HG02981 (cell line): ENCODE results near the gene STMN3.
"Not testable (repeated sequence)": the region's sequence is repeated elsewhere in the genome, so short reads cannot be mapped to it uniquely, and the experiment has no call there.

Experiments used
- ATAC-seq: cut with Tn5 transposase; IDR thresholded peaks from one replicate; pipeline ENCODE4 v1.9.1; 2021; ENCODE audit warnings: mild to moderate bottlenecking, moderate library complexity; ENCODE audit not compliant: unreplicated experiment

The STMN3 gene

DNA sequence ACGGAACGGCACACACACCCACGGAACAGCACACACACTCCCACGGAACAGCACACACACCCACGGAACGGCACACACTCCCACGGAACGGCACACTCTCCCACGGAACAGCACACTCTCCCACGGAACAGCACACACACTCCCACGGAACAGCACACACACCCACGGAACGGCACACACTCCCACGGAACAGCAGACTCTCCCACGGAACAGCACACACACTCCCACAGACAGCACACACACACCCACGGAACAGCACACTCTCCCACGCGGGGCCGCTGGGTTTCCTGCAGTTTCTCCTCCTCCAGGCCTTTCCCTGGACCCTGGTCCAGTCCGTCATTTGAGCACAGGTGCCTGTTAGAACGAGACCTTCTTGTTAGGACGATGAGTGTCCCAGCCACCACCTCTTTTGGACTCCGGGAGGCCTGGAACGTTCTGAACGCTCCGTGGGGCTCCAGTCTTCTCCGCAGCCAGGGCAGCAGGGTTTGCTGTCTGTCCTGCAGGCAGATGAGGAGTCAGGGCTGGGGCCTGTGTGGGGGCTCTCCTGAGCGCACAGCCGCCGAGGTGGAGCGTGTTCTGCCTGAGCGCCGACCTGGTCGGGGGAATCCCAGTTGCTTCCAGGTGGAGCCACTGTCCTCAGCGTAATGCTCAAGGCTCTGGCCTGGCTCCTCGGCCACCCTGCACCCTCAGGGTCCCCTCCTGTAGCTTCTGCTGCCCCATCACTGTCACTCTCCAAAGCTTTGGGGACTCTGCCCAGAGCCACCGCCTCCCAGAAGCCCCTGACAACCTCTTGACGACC, 25.6 kb upstream of the STMN3 start:
- ATAC-seq, result no peak

DNA sequence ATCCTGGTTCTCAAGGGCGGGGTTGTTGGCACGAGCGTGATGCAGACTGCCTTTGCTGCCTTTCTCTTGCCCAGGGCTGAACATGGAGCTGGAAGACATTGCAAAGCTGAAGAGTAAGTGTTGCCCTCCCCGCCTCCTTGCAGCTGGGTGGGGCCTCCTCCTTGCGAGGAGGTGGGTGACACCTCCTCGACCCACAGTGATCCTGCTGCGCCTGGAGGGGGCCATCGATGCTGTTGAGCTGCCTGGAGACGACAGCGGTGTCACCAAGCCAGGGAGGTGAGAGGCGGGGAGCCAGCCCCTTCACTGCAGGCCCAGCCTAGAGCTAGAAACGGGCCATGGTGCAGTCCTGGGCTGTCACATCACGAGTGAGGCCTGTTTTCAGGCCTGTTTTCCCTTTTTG, 24.8 kb upstream of the STMN3 start:
- no peak for ATAC-seq

DNA sequence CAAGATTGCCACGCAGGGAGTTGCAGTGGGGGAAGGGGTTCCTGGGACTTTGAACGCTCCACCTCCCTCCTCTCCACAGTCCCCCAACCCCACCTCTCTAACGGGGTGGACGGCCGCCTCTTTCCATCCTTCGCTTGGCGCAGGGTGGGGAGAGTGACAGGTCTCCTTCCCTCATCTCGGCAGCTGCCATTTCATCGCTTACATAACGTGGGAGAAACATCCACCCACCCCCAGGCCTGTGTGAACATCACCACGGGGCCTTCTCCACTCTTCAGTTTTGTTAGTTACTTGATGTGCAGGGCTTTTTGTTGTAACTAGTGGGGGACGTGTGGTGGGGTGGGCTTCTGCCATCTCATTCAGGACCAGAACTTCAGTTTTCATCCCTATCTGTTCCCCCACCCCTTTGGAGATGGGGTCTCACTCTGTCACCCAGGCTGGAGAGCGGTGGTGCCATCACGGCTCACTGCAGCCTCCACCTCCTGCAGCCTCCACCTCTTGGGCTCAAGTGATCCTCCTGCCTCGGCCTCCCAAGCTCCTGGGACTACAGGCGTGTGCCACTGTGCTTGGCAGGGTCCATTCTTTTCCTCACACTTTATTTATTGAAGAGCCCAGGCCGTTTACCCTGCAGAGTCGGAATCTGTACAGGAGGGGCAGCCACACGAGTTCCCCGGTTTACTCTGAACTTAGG, 22.6 kb upstream of the STMN3 start:
- ATAC-seq, result no peak

DNA sequence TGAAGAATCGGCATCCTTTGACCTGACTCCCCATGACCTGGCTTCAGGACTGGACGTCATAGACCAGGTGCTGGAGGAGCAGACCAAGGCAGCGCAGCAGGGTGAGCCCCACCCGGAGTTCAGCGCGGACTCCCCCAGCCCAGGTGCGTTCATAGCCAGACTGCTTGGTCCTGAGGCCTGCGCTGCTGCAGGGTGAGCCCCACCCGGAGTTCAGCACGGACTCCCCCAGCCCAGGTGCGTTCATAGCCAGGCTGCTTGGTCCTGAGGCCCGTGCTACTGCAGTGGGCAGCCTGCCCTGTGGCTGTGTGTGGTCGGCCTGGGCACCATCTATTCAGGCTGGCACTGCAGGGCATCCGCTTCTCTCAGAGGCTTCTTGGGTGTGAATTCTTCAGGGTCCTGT, 20.7 kb upstream of the STMN3 start:
- ATAC-seq, result no peak

DNA sequence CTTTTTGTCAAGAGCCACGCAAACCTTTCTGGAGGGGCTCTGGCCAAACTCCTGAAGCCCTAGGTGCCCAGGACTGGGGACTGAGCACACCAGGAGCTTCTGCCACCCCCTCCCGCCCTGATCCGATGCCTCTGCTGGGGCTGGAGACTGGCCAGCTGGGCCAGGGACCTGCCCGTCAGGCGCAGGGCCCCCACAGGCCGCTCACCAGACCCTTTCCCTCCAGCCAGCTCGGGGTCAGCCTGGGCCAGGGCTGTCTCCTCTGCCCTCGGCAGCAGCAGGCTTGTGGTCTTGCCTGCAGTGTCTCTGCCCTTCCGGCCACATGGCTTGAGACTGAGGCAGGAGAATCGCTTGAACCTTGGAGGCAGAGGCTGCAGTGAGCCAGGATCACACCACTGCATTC, 19.4 kb upstream of the STMN3 start:
- no peak for ATAC-seq

DNA sequence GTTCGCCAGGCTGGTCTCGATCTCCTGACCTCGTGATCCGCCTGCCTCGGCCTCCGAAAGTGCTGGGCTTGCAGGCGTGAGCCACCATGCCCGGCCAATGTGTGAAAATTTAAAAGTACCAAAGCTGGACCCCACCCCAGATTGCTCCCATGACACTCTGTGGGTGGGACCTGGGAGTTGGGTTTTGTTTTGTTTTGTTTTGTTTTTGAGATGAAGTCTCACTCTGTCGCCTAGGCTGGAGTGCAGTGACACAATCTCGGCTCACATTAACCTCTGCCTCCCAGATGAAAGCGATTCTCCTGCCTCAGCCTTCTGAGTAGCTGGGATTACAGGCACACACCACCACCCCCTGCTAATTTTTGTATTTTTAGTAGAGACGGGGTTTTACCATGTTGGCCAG, 18.5 kb upstream of the STMN3 start:
- not testable (repeated sequence) for ATAC-seq

DNA sequence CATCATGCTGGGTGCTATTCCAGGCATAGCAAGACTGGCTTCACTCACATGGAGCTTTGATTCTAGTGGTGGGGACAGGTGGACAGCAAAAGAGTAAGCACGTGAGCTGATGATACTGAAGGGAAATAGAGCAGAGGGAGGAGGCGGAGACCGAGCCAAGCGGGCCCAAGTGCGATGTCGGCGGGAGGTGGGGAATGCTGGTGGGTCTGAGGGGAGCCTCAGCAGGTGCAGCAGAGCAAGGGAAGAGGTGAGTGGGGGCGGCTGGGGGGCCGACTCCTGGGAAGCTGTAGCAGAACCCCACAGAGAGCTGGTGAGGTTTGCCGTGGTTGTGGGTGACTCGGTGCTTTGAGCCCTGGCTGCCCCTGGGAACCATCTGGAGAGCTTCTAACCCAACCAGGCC, 15.1 kb upstream of the STMN3 start:
- no peak for ATAC-seq

DNA sequence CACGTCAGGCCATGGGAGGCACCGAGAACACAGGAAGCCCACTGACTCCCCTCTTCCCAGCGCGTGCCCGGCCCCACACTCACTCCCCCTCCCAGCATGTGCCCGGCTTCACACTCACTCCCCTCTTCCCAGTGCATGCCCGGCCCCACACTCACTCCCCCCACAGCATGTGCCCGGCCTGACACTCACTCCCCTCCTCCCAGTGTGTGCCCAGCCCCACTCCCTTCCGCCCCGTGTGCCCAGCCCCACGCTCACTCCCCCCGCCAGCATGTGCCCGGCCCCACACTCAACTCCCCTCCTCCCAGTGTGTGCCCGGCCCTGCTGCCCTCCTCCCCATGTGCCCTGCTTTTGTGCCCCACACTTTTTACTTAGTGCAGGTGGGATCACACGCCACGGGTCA, 14.6 kb upstream of the STMN3 start:
- ATAC-seq, result no peak

DNA sequence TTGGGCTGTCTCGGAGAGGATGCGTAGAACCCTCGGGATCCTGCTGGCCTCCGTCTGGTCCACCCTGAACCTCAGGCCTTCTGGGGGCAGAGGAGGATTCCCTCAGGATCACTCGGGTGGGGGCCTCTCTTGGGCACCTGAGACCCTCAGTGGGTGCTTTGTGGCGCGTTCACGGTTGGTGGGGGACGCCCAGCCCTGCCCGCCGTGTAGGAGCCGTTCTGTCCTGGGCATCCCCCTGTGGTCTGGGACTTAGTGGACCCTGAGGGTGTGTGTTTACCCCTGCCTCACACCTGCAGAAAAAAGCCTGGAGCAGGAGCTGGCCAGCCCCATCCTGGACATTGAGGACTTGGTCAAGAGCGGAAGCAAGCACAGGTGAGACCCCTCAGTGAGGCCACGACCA, 12.5 kb upstream of the STMN3 start:
- no peak for ATAC-seq

DNA sequence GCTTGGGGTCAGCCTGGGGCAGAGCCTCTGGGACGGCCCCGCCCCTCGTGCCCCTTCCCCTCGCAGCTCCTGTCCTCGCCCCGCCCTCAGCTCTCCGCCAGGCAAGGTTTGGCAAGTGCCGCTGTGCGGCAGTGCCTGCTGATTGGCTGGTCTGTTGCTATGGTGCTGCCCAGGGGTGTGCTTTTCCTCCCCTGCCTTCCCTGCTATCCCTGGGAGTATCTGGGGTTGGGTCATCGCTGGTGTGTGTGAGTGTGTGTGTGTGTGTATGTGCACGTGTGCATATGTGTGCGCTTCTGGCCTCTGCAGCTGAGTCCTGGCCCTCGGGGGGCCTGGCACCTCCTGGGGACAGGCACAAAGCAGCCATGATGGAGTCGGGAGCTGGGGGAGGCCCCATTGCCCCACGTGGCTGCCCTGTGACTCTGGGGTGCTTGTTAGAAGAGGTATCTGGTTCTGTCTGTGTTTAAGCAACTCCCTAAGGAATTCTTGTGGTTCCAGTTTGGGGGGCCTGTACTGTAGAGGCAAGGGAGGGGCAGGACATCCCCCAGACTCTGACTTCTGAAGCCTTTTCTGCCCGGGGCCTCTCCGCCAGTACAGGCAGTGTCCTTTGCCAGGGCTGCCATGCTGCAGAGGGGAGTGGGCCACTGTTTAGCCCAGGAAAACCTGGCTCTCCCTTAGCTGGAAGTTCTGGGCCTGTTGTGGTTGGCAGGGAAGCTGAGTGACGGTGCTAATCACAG, 11.8 kb upstream of the STMN3 start:
- ATAC-seq, result no peak

DNA sequence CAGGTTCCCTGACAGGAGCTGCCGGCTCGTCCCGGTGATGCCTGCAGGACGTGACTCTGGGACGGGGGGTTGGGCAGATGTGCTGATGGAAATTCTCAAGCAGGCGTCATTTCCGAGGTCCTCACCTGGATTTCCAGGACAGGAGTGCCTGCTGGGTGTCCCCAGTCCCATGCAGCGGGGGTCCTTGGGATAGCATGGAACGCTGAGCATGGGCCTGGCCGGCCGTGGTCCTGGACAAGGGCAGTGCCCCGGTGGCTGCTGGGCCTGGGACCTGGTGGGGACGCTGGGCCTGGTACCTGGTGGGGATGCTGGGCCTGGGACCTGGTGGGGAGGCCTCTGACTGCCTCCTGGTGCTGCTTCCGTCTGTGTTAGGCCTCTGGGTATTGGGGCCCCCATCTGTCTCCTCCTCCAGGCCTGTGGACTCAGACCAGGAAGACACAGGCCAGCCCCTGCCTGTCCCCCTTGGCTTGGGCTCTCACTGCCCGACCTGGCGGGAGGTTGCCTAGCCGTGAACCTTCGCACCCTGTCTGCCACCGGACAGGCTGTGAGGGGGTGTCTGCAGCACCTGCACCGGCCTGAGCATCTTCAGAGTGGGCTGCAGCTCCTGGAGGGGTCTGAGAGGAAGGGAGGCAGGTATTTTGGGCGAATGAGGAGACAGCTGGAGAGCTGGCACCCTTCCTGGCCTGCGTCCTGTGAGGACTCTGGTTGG, 11.1 kb upstream of the STMN3 start:
- ATAC-seq, result no peak

DNA sequence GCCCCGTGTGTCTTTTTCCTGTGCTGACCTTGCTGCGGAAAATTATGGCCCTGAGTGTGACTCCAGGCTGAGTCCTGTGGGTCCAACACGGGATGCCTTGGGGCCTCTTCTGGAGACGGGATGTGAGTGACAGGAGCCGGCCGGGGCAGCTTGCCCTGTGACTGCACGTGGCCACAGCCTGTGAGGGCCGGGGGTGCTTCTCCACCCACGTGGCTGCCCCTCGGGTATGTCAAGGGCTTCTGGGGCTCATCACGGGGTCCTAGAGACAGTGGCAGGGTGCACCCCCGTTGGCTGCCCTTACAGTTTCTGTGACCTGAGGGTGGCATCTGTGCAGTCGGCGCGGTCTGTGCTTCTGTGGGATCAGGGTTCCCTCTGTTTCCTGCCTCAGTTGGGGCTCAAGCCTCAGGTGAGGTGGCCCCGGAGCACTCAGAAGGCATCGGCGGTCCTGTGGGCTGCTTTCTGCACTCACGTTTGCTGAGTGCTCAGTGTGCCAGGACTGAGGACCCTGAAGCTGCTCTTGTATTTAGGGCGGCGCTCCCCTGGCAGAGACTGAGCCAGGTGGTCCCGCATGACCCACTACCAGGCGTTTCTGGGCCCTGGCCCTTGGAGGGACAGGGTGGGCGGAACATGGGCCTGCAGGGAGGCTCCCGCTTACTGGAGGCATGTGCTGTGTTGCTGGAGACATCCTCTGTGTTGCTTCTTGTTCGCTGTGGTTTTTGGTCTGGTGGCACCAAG, 10.3 kb upstream of the STMN3 start:
- ATAC-seq, result no peak

DNA sequence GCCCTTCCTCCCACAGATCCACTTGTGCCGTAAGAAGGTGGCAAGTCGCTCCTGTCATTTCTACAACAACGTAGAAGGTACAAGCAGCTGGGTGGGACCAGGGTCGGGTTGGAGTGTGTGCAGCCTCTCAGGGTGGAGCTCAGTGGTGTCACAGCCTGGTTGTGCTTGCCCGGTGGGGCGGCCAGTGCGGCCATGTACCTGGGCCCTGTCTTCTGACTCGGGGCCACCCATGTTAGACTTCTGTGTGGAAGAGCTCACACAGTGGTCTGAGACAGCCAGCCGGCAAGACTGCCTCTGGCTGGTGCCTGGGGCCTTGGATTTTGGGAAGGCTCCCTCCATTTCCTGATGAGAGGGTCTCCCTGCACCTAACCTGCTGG, 9.6 kb upstream of the STMN3 start:
- ATAC-seq, result no peak

DNA sequence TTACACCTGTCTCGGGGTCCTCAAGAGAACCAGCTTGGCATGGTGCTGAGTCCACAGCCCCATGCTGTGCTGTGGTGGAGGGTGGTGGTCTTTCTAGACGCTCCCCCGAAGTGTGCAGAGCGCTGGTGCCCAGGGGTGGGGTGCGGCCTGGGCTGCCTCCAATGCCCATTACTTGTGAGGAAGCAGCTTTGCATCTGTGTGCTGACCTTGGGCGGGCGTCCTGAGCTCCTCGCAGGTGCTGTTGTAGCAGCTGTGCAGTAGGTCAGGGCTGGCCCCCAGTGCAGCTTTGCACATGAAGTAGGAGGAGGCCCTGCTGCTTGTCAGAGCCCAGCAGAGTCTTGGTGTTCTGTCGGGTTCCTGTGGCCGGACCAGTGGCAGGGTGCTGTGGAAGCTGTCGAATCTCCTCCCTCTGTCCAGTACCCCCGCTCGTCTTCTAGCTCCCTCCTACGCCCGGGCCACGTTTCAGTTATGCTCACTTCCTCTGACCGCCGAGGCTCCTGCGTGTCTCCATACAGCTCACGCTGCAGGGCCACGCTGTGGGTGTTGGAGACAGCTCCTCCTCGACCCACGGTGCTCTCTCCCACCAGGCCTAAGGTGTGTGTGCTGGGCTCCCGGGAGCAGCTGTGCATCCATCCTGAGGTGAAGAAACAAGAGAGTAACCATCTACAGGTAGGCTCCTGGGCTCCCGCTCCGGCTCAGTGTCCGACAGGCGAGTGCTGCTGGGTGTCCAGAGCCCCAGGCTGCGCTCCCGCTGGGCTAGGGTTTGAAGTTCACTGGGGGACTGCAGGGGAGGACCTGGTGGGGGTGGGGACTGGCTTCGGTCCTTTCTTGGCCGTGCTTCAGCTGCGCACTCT, 9.0 kb upstream of the STMN3 start:
- ATAC-seq, result no peak

DNA sequence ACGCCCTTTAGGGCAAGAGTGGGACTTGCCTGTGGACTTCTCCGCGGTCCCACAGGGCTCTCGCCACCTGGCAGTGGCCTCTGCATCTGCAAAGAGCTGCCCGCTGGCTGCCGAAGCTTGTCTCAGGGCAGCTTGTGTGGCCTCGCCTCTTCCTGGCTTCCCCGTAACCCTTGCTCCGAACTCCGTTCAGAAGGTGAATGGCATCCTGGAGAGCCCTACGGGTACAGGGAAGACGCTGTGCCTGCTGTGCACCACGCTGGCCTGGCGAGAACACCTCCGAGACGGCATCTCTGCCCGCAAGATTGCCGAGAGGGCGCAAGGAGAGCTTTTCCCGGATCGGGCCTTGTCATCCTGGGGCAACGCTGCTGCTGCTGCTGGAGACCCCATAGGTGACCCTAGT, 7.9 kb upstream of the STMN3 start:
- no peak for ATAC-seq

DNA sequence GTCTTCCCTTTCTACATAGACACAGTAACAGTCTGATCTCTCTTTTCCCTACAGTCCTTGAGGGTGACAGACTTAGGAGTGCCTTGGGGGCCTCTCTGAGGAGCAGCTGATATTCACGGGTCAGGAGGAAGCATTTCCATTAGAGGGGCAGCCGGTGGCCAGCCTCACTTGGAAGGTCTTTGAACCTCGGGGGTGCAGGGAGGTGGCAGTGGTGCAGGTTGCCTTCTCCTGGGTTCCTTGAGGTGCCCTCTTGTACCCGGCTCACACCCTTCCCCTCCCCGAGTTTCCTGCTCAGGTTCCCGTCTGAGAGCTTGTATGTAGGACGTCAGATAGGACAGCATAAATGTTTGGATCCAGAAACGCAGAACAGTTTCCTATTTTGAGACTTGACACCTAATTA, 7.4 kb upstream of the STMN3 start:
- ATAC-seq, result no peak

DNA sequence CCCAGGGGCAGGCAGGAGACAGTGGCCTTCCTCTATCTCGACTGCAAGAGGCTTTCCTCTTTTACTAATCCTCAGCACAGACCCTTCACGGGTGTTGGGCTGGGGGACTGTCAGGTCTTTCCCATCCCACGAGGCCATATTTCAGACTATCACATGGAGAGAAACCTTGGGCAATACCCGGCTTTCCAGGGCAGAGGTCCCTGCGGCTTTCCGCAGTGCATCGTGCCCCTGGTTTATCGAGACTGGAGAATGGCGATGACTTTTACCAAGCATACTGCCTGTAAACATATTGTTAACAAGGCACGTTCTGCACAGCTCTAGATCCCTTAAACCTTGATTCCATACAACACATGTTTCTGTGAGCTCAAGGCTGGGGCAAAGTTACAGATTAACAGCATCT, 7.0 kb upstream of the STMN3 start:
- not testable (repeated sequence) for ATAC-seq

DNA sequence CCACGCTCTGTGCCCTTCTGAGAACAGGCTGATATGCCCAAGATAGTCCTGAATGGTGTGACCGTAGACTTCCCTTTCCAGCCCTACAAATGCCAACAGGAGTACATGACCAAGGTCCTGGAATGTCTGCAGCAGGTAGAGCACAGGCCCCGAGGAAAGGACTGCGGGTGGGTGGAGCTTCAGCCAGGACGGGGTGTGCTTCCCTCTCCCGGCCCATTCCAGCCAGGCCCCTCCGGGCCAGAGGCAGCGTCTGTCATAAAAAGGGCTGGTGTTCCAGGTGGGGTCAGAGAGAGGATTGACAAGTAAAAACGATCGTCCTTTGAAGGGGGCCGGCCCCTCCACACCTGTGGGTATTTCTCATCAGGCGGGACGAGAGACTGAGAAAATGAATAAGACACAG, 6.1 kb upstream of the STMN3 start:
- ATAC-seq, result no peak

DNA sequence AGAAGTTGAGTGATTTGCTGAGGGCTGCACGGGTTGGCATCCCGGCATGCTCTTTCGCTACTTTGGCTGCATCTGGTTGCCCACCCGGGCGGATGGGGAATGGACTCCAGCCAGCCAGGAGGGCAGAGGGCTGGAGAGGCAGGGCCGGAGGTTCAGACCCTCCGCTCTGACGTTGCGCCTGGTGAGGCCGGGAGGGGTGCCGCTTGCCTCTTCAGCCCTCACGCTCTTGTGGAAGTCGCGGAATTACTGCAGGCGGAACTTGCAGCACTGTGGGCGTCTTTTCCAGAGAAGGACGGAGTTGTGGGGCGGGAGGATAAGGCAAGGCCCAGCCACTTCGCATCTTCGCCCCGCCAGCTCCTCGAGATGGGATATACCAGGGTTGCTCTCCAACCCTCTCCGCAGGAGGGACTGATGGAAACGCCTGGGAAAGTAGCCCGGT, 5.5 kb upstream of the STMN3 start:
- ATAC-seq, result peak; percentile 20
